ENCODE measurements around the gene ZSWIM6. TPM values are rescaled to one million over a fixed set of nuclear protein-coding genes. Genes with fewer than 3 reads are reported as not detected.

The ZSWIM6 gene
- polyA plus RNA-seq, 1 of the 3 experiments (the other 2 are of a cell fraction) = 7.4 TPM

DNA sequence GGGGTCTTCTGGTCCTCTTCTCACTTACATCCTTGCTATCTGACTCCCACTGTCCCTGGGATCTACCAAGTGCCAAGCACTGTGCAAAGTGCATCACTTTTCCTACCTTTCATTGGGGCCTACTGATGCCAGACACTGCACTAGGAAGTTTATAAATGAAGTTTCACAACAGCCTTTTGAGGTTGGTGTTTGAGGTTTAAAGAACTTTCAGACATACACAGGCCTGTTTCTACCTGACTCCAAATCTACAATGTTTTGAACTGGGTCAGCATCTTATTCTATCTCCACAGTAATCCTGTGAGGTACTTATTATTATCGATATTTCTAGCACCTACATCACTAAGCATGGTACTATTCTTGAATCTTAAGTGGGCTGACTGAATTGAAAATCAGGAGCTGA, 227.7 kb downstream of the ZSWIM6 start (continued):
- TF ChIP-seq GABPA (IDR thresholded peaks at IDR 0.05; ENCODE audit: low read depth) = no peak
- TF ChIP-seq CHD2 (IDR thresholded peaks at IDR 0.05; ENCODE audit: low read length, partially characterized antibody) = no peak
- TF ChIP-seq MAX (IDR thresholded peaks at IDR 0.05; ENCODE audit: low read depth) = no peak
- TF ChIP-seq SMC3 (IDR thresholded peaks at IDR 0.05; ENCODE audit: low read depth, low read length) = no peak

- no peaks in the 10 kb centered on the region for H3K9me2 ChIP-seq
- no peak for TF ChIP-seq MXI1 (IDR thresholded peaks at IDR 0.05; ENCODE audit: low read depth, low read length)
- TF ChIP-seq RFX5 (IDR thresholded peaks at IDR 0.05; ENCODE audit: low read length) = no peak
- no peak for TF ChIP-seq MEF2A (IDR thresholded peaks at IDR 0.05; ENCODE audit: borderline replicate concordance, low read depth)
- TF ChIP-seq CHD2 (IDR thresholded peaks at IDR 0.05; ENCODE audit: low read length, partially characterized antibody) = no peak
- no peak for TF ChIP-seq POLR2AphosphoS5 (IDR thresholded peaks at IDR 0.05; ENCODE audit: low read depth, low read length)
- TF ChIP-seq TAF1 (IDR thresholded peaks at IDR 0.05; ENCODE audit: borderline replicate concordance, low read depth, low read length) = no peak
- no peak for TF ChIP-seq NFIC (IDR thresholded peaks at IDR 0.05; ENCODE audit: borderline replicate concordance)
- no peak for TF ChIP-seq GABPA (IDR thresholded peaks at IDR 0.05; ENCODE audit: low read depth)
- TF ChIP-seq JUND (IDR thresholded peaks at IDR 0.05) = no peak
- no peak for TF ChIP-seq RXRA (IDR thresholded peaks at IDR 0.05; ENCODE audit: borderline replicate concordance, low read depth)
- no peak for TF ChIP-seq NRF1 (IDR thresholded peaks at IDR 0.05; ENCODE audit: low read depth, low read length)
- no peak for TF ChIP-seq FOSL2 (IDR thresholded peaks at IDR 0.05; ENCODE audit: borderline replicate concordance, low read depth)
- TF ChIP-seq, protein P1, sequence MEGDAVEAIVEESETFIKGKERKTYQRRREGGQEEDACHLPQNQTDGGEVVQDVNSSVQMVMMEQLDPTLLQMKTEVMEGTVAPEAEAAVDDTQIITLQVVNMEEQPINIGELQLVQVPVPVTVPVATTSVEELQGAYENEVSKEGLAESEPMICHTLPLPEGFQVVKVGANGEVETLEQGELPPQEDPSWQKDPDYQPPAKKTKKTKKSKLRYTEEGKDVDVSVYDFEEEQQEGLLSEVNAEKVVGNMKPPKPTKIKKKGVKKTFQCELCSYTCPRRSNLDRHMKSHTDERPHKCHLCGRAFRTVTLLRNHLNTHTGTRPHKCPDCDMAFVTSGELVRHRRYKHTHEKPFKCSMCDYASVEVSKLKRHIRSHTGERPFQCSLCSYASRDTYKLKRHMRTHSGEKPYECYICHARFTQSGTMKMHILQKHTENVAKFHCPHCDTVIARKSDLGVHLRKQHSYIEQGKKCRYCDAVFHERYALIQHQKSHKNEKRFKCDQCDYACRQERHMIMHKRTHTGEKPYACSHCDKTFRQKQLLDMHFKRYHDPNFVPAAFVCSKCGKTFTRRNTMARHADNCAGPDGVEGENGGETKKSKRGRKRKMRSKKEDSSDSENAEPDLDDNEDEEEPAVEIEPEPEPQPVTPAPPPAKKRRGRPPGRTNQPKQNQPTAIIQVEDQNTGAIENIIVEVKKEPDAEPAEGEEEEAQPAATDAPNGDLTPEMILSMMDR (IDR thresholded peaks at IDR 0.05) = no peak
- no peak for TF ChIP-seq SIN3A (IDR thresholded peaks at IDR 0.05; ENCODE audit: borderline replicate concordance, low read depth, low read length)
- no peak for TF ChIP-seq GATA2 (CRISPR knock-in tag; IDR thresholded peaks at IDR 0.05)
- TF ChIP-seq TCF12 (IDR thresholded peaks at IDR 0.05) = no peak
- no peak for TF ChIP-seq MAX (IDR thresholded peaks at IDR 0.05; ENCODE audit: low read depth)
- TF ChIP-seq FOXM1 (IDR thresholded peaks at IDR 0.05; ENCODE audit: low read depth) = no peak
- TF ChIP-seq ELF1 (IDR thresholded peaks at IDR 0.05) = no peak
- ChIA-PET CTCF (no interaction called here), POLR2A (no interaction called here)
- no peak for DNase-seq
- no peaks in the 10 kb centered on the region for H3K4me1 ChIP-seq (ENCODE audit: control insufficient read depth in 1 of 2, insufficient read depth in 2 of 2, low read depth in 1 of 2, low read length in 1 of 2)
- WGBS (ENCODE audit: low lambda C conversion rate) = 57% methylated on average over 3 of the region's 3 CpGs
- H3K9ac ChIP-seq = no peak overlapping the region
- no peak overlapping the region for H3K4me2 ChIP-seq
- no peaks in the 10 kb centered on the region for H3F3A ChIP-seq (replicated peaks; ENCODE audit: insufficient read depth)
- no peaks in the 10 kb centered on the region for H3K9me3 ChIP-seq
- no peak overlapping the region for H2AFZ ChIP-seq (ENCODE audit: low read depth)
- no peaks in the 10 kb centered on the region for H3K36me3 ChIP-seq (replicated peaks in 1 of 2; ENCODE audit: control insufficient read depth in 1 of 2, insufficient read depth in 2 of 2, low read length in 1 of 2)
- H3K27me3 ChIP-seq (ENCODE audit: insufficient read depth) = no peaks in the 10 kb centered on the region
- H3K4me3 ChIP-seq (ENCODE audit: low read depth in 2 of 2, low read length in 1 of 2) = no peak overlapping the region
- no peaks in the 10 kb centered on the region for H3K79me2 ChIP-seq (ENCODE audit: insufficient read depth)
- no peak overlapping the region for H3K27ac ChIP-seq (ENCODE audit: low read depth in 2 of 2, low read length in 1 of 2)
- no peaks in the 10 kb centered on the region for H4K20me1 ChIP-seq (ENCODE audit: insufficient read depth)
Measured at GRCh38 chr5:61563401-61563800, 231.3 kb downstream of the ZSWIM6 start.

Data from SK-N-SH (cell line).